K562 (cell line): ENCODE measurements around the gene CADPS2. TPM values are rescaled to one million over a fixed set of nuclear protein-coding genes. Genes with fewer than 3 reads are reported as not detected.

ENCODE experiments used
- ILF3 ChIP-seq: fragments of 450-650 bp; IDR thresholded peaks from 2 replicates; pipeline ENCODE4 v1.6.1; 2018; ENCODE audit warnings: antibody characterized with exemption, mild to moderate bottlenecking, moderate library complexity, borderline replicate concordance
- ZNF282 ChIP-seq: sonication (generic); formaldehyde crosslinking; IDR thresholded peaks from 2 replicates; pipeline ENCODE4 v1.8.1; 2023; ENCODE audit warnings: missing genetic modification reagents
- polyA plus RNA-seq, 8 experiments: library from polyadenylated mRNA; depleted of rRNA in 4 of 8; stranded (reverse) in 5 of 8; unstranded in 3 of 8; fragments of >200 nt; fragmentation: Nextera tagmentation in 2 of 8; fragmentation: Illumina TruSeq in 1 of 8; extraction: Ambion mirVana in 2 of 8; extraction: Trizol in 1 of 8; gene quantifications; 2 replicates each; pipeline versions ENCODE4 v1.2.1 to v1.2.3, GENCODE V29; 2011 to 2014; ENCODE audit warnings: inconsistent platforms in 1 of 8, missing spikeins in 1 of 8
- total RNA-seq, 7 experiments: library from RNA; depleted of rRNA in 6 of 7; stranded (reverse); fragments of >200 nt in 6 of 7; fragmentation: Illumina TruSeq in 2 of 7; extraction: Trizol in 2 of 7; gene quantifications; 2 replicates each; pipeline versions ENCODE4 v1.2.1 to v1.2.3, GENCODE V29; 2011 to 2021; ENCODE audit warnings: low replicate concordance in 1 of 7
- TF ChIP-seq, protein P1 (sequence below), 3 experiments: fragments of 200-800 bp in 1 of 3; fragments of 250-450 bp in 1 of 3; fragments of 450-650 bp in 1 of 3; sonication (Bioruptor Pico) in 1 of 3; sonication (Bioruptor generic) in 1 of 3; formaldehyde crosslinking in 1 of 3; IDR thresholded peaks; 2 replicates each; pipeline versions ENCODE4 v1.6.1 to v1.8.0; 2016 to 2022; ENCODE audit warnings: mild to moderate bottlenecking in 2 of 3, missing genetic modification characterization in 2 of 3, missing compliant biosample characterization in 1 of 3, moderate library complexity in 1 of 3
- TF ChIP-seq, protein P2 (sequence below): fragments of 250-450 bp; sonication (Bioruptor Pico); IDR thresholded peaks from 2 replicates; pipeline ENCODE4 v1.8.0; 2021; ENCODE audit warnings: borderline replicate concordance, mild to moderate bottlenecking, moderate library complexity; ENCODE audit not compliant: poor library complexity, severe bottlenecking
- TF ChIP-seq, protein P3 (sequence below): fragments of 200-800 bp; sonication (Bioruptor generic); IDR thresholded peaks from 2 replicates; pipeline ENCODE4 v1.6.1; 2017; ENCODE audit warnings: missing genetic modification characterization, missing compliant biosample characterization

Gene CADPS2
- total and polyA plus RNA-seq, 9 of the 15 experiments (the other 6 are each of a cell fraction or from before 2014, with no cell fraction given) = 0.03 to 0.14 (median 0.04) TPM; not detected in 1

DNA sequence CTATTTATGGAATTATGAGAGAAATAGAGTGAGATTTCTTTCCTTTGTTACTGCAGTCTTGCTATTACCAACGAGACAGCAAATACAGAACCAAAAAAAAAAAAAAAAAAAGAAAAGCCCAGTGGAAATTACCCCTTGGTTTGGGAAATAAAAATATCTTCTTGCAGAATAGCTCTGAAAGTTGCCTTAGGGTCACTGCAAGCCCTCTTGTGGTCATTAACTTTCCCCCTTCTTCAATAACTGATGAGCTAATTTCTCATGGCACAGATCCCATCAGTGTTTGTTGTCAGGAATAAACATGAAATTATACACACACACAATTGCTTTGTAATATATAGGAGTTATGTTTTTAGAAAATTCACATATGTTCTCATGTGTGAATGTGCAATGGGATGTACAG, 470.8 kb downstream of the CADPS2 start (continued):
- TF ChIP-seq, protein P1, sequence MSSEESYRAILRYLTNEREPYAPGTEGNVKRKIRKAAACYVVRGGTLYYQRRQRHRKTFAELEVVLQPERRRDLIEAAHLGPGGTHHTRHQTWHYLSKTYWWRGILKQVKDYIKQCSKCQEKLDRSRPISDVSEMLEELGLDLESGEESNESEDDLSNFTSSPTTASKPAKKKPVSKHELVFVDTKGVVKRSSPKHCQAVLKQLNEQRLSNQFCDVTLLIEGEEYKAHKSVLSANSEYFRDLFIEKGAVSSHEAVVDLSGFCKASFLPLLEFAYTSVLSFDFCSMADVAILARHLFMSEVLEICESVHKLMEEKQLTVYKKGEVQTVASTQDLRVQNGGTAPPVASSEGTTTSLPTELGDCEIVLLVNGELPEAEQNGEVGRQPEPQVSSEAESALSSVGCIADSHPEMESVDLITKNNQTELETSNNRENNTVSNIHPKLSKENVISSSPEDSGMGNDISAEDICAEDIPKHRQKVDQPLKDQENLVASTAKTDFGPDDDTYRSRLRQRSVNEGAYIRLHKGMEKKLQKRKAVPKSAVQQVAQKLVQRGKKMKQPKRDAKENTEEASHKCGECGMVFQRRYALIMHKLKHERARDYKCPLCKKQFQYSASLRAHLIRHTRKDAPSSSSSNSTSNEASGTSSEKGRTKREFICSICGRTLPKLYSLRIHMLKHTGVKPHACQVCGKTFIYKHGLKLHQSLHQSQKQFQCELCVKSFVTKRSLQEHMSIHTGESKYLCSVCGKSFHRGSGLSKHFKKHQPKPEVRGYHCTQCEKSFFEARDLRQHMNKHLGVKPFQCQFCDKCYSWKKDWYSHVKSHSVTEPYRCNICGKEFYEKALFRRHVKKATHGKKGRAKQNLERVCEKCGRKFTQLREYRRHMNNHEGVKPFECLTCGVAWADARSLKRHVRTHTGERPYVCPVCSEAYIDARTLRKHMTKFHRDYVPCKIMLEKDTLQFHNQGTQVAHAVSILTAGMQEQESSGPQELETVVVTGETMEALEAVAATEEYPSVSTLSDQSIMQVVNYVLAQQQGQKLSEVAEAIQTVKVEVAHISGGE (CRISPR knock-in tag; IDR thresholded peaks at IDR 0.05) = no peak
- TF ChIP-seq ZNF282 (CRISPR knock-in tag) = no peak
- TF ChIP-seq ILF3 = no peak
- TF ChIP-seq, protein P2, sequence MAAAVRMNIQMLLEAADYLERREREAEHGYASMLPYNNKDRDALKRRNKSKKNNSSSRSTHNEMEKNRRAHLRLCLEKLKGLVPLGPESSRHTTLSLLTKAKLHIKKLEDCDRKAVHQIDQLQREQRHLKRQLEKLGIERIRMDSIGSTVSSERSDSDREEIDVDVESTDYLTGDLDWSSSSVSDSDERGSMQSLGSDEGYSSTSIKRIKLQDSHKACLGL = no peak
- TF ChIP-seq, protein P3, sequence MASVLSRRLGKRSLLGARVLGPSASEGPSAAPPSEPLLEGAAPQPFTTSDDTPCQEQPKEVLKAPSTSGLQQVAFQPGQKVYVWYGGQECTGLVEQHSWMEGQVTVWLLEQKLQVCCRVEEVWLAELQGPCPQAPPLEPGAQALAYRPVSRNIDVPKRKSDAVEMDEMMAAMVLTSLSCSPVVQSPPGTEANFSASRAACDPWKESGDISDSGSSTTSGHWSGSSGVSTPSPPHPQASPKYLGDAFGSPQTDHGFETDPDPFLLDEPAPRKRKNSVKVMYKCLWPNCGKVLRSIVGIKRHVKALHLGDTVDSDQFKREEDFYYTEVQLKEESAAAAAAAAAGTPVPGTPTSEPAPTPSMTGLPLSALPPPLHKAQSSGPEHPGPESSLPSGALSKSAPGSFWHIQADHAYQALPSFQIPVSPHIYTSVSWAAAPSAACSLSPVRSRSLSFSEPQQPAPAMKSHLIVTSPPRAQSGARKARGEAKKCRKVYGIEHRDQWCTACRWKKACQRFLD (CRISPR knock-in tag) = no peak
